Transverse colon (tissue), 3 donors: ENCODE results near the gene ZNF76.

Experiments used
- CTCF ChIP-seq, 5 experiments: fragments of 200-600 bp in 3 of 5; fragments of 450-650 bp in 2 of 5; sonication (generic) in 3 of 5; IDR thresholded peaks; 1 replicate in 2 of 5; 2 replicates in 3 of 5; pipeline ENCODE4 v1.5.1; 2016 to 2017; ENCODE audit warnings: antibody characterized with exemption in 5 of 5, inconsistent platforms in 3 of 5, mild to moderate bottlenecking in 2 of 5, moderate library complexity in 1 of 5
- POLR2A ChIP-seq: fragments of 450-650 bp; IDR thresholded peaks from one replicate; pipeline ENCODE4 v1.6.1; 2016; ENCODE audit warnings: antibody characterized with exemption, mild to moderate bottlenecking, moderate library complexity

GRCh38 chr6:35309611-35310264 lies 50.2 kb downstream of the ZNF76 start:
- TF ChIP-seq CTCF (IDR thresholded peaks at IDR 0.05) (no peak), POLR2A (no peak)
